Measurements from ENCODE around the gene TFEB. TPM values are rescaled to one million over a fixed set of nuclear protein-coding genes. Genes with fewer than 3 reads are reported as not detected.

Gene TFEB
- total and polyA plus RNA-seq, 2 of the 8 experiments (the other 6 are each of a cell fraction or from before 2014, with no cell fraction given) = 2.3 to 6.7 TPM

- no peak for TF ChIP-seq SIN3A (conservative IDR thresholded peaks at IDR 0.05 in 1 of 2, IDR thresholded peaks at IDR 0.05 in 1 of 2; ENCODE audit: low read depth in 1 of 2, low read length in 2 of 2)
Measured at GRCh38 chr6:41746107-41746506, 10.7 kb upstream of the TFEB start (continued).
